Neural progenitor cell (in vitro differentiated cells): ENCODE results near the gene LRPAP1. TPM values are rescaled to one million over a fixed set of nuclear protein-coding genes. Genes with fewer than 3 reads are reported as not detected.

Experiments used
- DNase-seq: peaks from one replicate; pipeline ENCODE4 v3.0.0-alpha.2; 2016; ENCODE audit warnings: low spot score
- H2AFZ ChIP-seq: fragments of 200-600 bp; sonication (generic); replicated peaks from 2 replicates; pipeline ENCODE4 v1.6.1; 2016; ENCODE audit warnings: antibody characterized with exemption
- H3F3A ChIP-seq: fragments of 200-600 bp; sonication (generic); 2 replicates; pipeline ENCODE4 v1.6.1; 2016; ENCODE audit warnings: antibody characterized with exemption, low read depth
- H3K27ac ChIP-seq: fragments of 200-600 bp; sonication (generic); 2 replicates; pipeline ENCODE4 v1.5.1; 2016; ENCODE audit warnings: mild to moderate bottlenecking
- H3K27me3 ChIP-seq: fragments of 200-600 bp; sonication (generic); 2 replicates; pipeline ENCODE4 v1.6.1; 2016; ENCODE audit warnings: mild to moderate bottlenecking, moderate library complexity
- H3K36me3 ChIP-seq: fragments of 200-600 bp; sonication (generic); 2 replicates; pipeline ENCODE4 v1.5.1; 2016
- H3K4me1 ChIP-seq: fragments of 200-600 bp; sonication (generic); 2 replicates; pipeline ENCODE4 v1.6.1; 2016; ENCODE audit warnings: mixed run types
- H3K4me2 ChIP-seq: fragments of 200-600 bp; sonication (generic); 2 replicates; pipeline ENCODE4 v1.6.1; 2016
- H3K4me3 ChIP-seq: fragments of 200-600 bp; sonication (generic); 2 replicates; pipeline ENCODE4 v1.5.1; 2016
- H3K79me2 ChIP-seq: fragments of 200-600 bp; sonication (generic); 2 replicates; pipeline ENCODE4 v1.6.1; 2016; ENCODE audit warnings: low read depth
- H3K9ac ChIP-seq: fragments of 200-600 bp; sonication (generic); 2 replicates; pipeline ENCODE4 v1.6.1; 2016
- H3K9me3 ChIP-seq: fragments of 200-600 bp; sonication (generic); 2 replicates; pipeline ENCODE4 v1.5.1; 2016; ENCODE audit warnings: low read depth
- H4K20me1 ChIP-seq: fragments of 200-600 bp; sonication (generic); 2 replicates; pipeline ENCODE4 v1.6.1; 2016; ENCODE audit warnings: low read depth
- H3K27ac Mint-ChIP-seq: 3 replicates; pipeline ENCODE4 v1.8.0; 2021; ENCODE audit warnings: mixed read lengths
- H3K27me3 Mint-ChIP-seq: 2 replicates; pipeline ENCODE4 v1.8.0; 2022; ENCODE audit warnings: low read depth, mild to moderate bottlenecking, inconsistent platforms, moderate library complexity, mixed read lengths; ENCODE audit not compliant: insufficient read depth
- H3K36me3 Mint-ChIP-seq: 3 replicates; pipeline ENCODE4 v1.8.0; 2021; ENCODE audit warnings: mixed read lengths
- H3K4me1 Mint-ChIP-seq: 3 replicates; pipeline ENCODE4 v1.8.0; 2021; ENCODE audit warnings: mixed read lengths
- H3K4me3 Mint-ChIP-seq: 3 replicates; pipeline ENCODE4 v1.8.0; 2021; ENCODE audit warnings: mild to moderate bottlenecking, moderate library complexity, mixed read lengths
- H3K9me3 Mint-ChIP-seq: 3 replicates; pipeline ENCODE4 v1.8.0; 2020; ENCODE audit warnings: mixed read lengths
- CTCF ChIP-seq: fragments of 200-600 bp; sonication (generic); IDR thresholded peaks from 2 replicates; pipeline ENCODE4 v1.5.1; 2017; ENCODE audit warnings: antibody characterized with exemption, mild to moderate bottlenecking
- EZH2 ChIP-seq: fragments of 200-600 bp; sonication (generic); IDR thresholded peaks from 2 replicates; pipeline ENCODE4 v1.6.1; 2017; ENCODE audit warnings: antibody characterized with exemption, mild to moderate bottlenecking, moderate library complexity
- EZH2phosphoT487 ChIP-seq: fragments of 200-600 bp; sonication (generic); IDR thresholded peaks from 2 replicates; pipeline ENCODE4 v1.6.1; 2017; ENCODE audit warnings: antibody characterized with exemption
- total RNA-seq: library from RNA; depleted of rRNA; stranded (reverse); fragments of >200 nt; gene quantifications from 2 replicates; pipeline ENCODE4 v1.2.3, GENCODE V29; 2015; ENCODE audit warnings: low replicate concordance

Gene LRPAP1
- total RNA-seq, 1 donor from 2014 or later: 48.3 TPM

GRCh38 chr4:3527914-3528876, 4.0 kb downstream of the LRPAP1 start:
- peaks cover 73% of the 10 kb centered on the region for H3K79me2 ChIP-seq
- no peak overlapping the region for H3K27ac ChIP-seq
- no peak for DNase-seq
- peaks cover 14% of the 10 kb centered on the region for H3K4me1 ChIP-seq
- no peak overlapping the region for H3K4me3 Mint-ChIP-seq
- H3K27me3 ChIP-seq: peaks cover 5% of the 10 kb centered on the region
- H3F3A ChIP-seq: no peaks in the 10 kb centered on the region
- H3K36me3 Mint-ChIP-seq: peaks cover 14% of the 10 kb centered on the region
- no peaks in the 10 kb centered on the region for H3K36me3 ChIP-seq
- H3K4me1 Mint-ChIP-seq: peaks cover 37% of the 10 kb centered on the region
- TF ChIP-seq EZH2: no peak
- H3K9me3 ChIP-seq: no peaks in the 10 kb centered on the region
- H3K9me3 Mint-ChIP-seq: peaks cover 3% of the 10 kb centered on the region
- no peak overlapping the region for H3K27ac Mint-ChIP-seq
- H2AFZ ChIP-seq: no peak overlapping the region
- peaks cover 88% of the 10 kb centered on the region for H4K20me1 ChIP-seq
- H3K27me3 Mint-ChIP-seq: peaks cover 9% of the 10 kb centered on the region
- H3K9ac ChIP-seq: no peak overlapping the region
- no peak overlapping the region for H3K4me2 ChIP-seq
- H3K4me3 ChIP-seq: no peak overlapping the region

- H3K27ac Mint-ChIP-seq: no peak overlapping the region
- no peak for DNase-seq
These were observed 4.9 kb downstream of the LRPAP1 start for GRCh38 chr4:3527101-3527913.

GRCh38 chr4:3526456-3526855, 5.8 kb downstream of the LRPAP1 start:
- DNase-seq: no peak
- peak overlapping the region; percentile 50 for H3K27ac Mint-ChIP-seq
- no peak overlapping the region for H3K4me3 Mint-ChIP-seq

More at GRCh38 chr4:3527101-3527913, 4.9 kb downstream of the LRPAP1 start:
- H3K4me2 ChIP-seq: no peak overlapping the region
- Mint-ChIP-seq H3K27me3 (peaks cover 9% of the 10 kb centered on the region), H3K4me1 (peaks cover 34% of the 10 kb centered on the region), H3K9me3 (no peaks in the 10 kb centered on the region), H3K36me3 (peaks cover 14% of the 10 kb centered on the region), H3K4me3 (no peak overlapping the region)
- TF ChIP-seq CTCF (no peak), EZH2 (no peak), EZH2phosphoT487 (no peak)
- no peaks in the 10 kb centered on the region for H3K36me3 ChIP-seq
- no peak overlapping the region for H3K9ac ChIP-seq
- H3K27me3 ChIP-seq: no peaks in the 10 kb centered on the region
- H2AFZ ChIP-seq: no peak overlapping the region
- peaks cover 73% of the 10 kb centered on the region for H3K79me2 ChIP-seq
- no peaks in the 10 kb centered on the region for H3K9me3 ChIP-seq
- H3F3A ChIP-seq: no peaks in the 10 kb centered on the region
- H3K27ac ChIP-seq: no peak overlapping the region
- no peak overlapping the region for H3K4me3 ChIP-seq
- peaks cover 14% of the 10 kb centered on the region for H3K4me1 ChIP-seq
- peaks cover 95% of the 10 kb centered on the region for H4K20me1 ChIP-seq

More at GRCh38 chr4:3526456-3526855, 5.8 kb downstream of the LRPAP1 start:
- Histone ChIP-seq H3K9me3 (no peaks in the 10 kb centered on the region), H3K4me3 (no peak overlapping the region), H3K79me2 (peaks cover 68% of the 10 kb centered on the region), H4K20me1 (peaks cover 95% of the 10 kb centered on the region), H3F3A (no peaks in the 10 kb centered on the region), H3K4me1 (peaks cover 12% of the 10 kb centered on the region), H3K27ac (no peak overlapping the region), H3K27me3 (no peaks in the 10 kb centered on the region), H2AFZ (no peak overlapping the region), H3K4me2 (no peak overlapping the region), H3K36me3 (no peaks in the 10 kb centered on the region), H3K9ac (no peak overlapping the region)
- TF ChIP-seq EZH2phosphoT487: no peak
- TF ChIP-seq EZH2: no peak
- TF ChIP-seq CTCF: no peak
- Mint-ChIP-seq H3K4me1 (peaks cover 31% of the 10 kb centered on the region), H3K27me3 (peaks cover 7% of the 10 kb centered on the region), H3K9me3 (no peaks in the 10 kb centered on the region), H3K36me3 (peaks cover 17% of the 10 kb centered on the region)
